ENCODE results near the gene ETV2. TPM values are rescaled to one million over a fixed set of nuclear protein-coding genes. Genes with fewer than 3 reads are reported as not detected.

Gene ETV2
- total and polyA plus RNA-seq, 12 donors, result 0.38 to 5.3 (median 2.2) TPM; not detected in 2

DNA sequence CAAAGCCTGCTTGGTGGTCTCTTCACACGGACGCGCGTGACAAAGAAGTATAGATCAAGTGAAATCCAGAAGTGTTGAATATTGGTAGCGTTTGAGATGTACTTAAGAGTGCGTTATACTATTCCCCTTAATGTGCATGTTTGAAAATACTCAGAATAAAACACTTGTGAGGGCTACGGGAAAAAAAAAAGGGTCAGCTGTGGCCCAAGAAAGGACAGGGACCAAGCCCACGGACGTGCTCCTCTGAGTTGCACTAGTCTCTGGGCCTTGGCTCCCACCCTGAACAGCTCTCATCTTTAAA lies 13.3 kb upstream of the ETV2 start:
- no peaks in the 10 kb centered on the region for H3K27me3 ChIP-seq
- DNase-seq, result no peak
- no peak for TF ChIP-seq POLR2A (IDR thresholded peaks at IDR 0.05)
- TF ChIP-seq, protein P1, sequence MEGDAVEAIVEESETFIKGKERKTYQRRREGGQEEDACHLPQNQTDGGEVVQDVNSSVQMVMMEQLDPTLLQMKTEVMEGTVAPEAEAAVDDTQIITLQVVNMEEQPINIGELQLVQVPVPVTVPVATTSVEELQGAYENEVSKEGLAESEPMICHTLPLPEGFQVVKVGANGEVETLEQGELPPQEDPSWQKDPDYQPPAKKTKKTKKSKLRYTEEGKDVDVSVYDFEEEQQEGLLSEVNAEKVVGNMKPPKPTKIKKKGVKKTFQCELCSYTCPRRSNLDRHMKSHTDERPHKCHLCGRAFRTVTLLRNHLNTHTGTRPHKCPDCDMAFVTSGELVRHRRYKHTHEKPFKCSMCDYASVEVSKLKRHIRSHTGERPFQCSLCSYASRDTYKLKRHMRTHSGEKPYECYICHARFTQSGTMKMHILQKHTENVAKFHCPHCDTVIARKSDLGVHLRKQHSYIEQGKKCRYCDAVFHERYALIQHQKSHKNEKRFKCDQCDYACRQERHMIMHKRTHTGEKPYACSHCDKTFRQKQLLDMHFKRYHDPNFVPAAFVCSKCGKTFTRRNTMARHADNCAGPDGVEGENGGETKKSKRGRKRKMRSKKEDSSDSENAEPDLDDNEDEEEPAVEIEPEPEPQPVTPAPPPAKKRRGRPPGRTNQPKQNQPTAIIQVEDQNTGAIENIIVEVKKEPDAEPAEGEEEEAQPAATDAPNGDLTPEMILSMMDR (IDR thresholded peaks at IDR 0.05), result no peak
- H3K27ac ChIP-seq, result peak overlapping the region; percentile 51 to 90 (median 87)
- WGBS, 4 donors, result 8 to 10% (median 9%) methylated on average over 9 of the region's 9 CpGs
- H3K4me1 ChIP-seq (replicated peaks in 1 of 2), result peaks cover 11 to 18% of the 10 kb centered on the region in 2 donors
- intact Hi-C loops (cut with DNase I), result no loop called here
- H3K36me3 ChIP-seq (replicated peaks in 1 of 2), result peaks cover 0 to 33% of the 10 kb centered on the region in 2 donors
- no peaks in the 10 kb centered on the region for H3K9me3 ChIP-seq (replicated peaks in 1 of 3)
- H3K4me3 ChIP-seq, result peak overlapping the region in 3 of 4 donors; percentile 12 to 95 (median 76)

GRCh38 chr19:35628565-35629331 lies 12.8 kb upstream of the ETV2 start, which contains the start of gene RBM42:
RBM42 (plus strand) TSS chr19:35629036; CDS start chr19:35629154, 118 bp downstream.
- Histone ChIP-seq H3K36me3 (replicated peaks in 1 of 2) (peaks cover 0 to 39% of the 10 kb centered on the region in 2 donors), H3K4me3 (peak within 1 kb of the TSS; percentile 38 to 95 (median 72)), H3K27ac (peak within 1 kb of the TSS; percentile 51 to 90 (median 87)), H3K27me3 (no peaks in the 10 kb centered on the region), H3K4me1 (replicated peaks in 1 of 2) (peaks cover 11 to 18% of the 10 kb centered on the region in 2 donors), H3K9me3 (replicated peaks in 1 of 3) (no peaks in the 10 kb centered on the region)
- intact Hi-C loops (cut with DNase I), result no loop called here
- TF ChIP-seq, protein P1 (IDR thresholded peaks at IDR 0.05), result no peak
- peak; percentile 42 to 89 for TF ChIP-seq POLR2A (IDR thresholded peaks at IDR 0.05)
- DNase-seq, result peak; percentile 96 to 99 (median 99)
- WGBS, 4 donors, result 0% methylated on average over 23 to 56 of the region's 56 CpGs

DNA sequence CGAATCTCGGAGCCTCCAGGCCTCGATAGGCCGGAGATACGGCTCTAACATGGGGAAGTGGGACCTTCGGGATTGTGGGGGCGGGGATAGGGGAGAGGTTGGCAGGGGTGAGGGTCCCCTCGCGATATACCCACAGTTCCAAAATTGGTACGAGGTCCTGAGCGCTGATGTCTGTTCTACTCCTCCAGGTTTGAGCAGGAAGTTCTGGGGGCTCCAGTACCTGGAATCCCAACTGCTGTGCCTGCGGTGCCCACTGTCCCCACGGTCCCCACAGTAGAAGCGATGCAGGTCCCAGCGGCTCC lies 12.3 kb upstream of the ETV2 start:
- TF ChIP-seq, protein P1 (IDR thresholded peaks at IDR 0.05), result no peak
- no peak for TF ChIP-seq POLR2A (IDR thresholded peaks at IDR 0.05)
- no peak for DNase-seq
- no peaks in the 10 kb centered on the region for H3K9me3 ChIP-seq (replicated peaks in 1 of 3)
- H3K4me1 ChIP-seq (replicated peaks in 1 of 2), result peaks cover 11 to 18% of the 10 kb centered on the region in 2 donors
- H3K27ac ChIP-seq, result peak overlapping the region in 4 of 5 donors; percentile 72 to 88 (median 80)
- whole genome bisulfite sequencing, 4 donors, result 0 to 5% (median 2%) methylated on average over 2 to 15 of the region's 15 CpGs
- H3K4me3 ChIP-seq, result peak overlapping the region; percentile 38 to 95 (median 72)
- intact Hi-C loops (cut with DNase I), result no loop called here
- peaks cover 0 to 44% of the 10 kb centered on the region in 2 donors for H3K36me3 ChIP-seq (replicated peaks in 1 of 2)
- no peaks in the 10 kb centered on the region for H3K27me3 ChIP-seq

DNA sequence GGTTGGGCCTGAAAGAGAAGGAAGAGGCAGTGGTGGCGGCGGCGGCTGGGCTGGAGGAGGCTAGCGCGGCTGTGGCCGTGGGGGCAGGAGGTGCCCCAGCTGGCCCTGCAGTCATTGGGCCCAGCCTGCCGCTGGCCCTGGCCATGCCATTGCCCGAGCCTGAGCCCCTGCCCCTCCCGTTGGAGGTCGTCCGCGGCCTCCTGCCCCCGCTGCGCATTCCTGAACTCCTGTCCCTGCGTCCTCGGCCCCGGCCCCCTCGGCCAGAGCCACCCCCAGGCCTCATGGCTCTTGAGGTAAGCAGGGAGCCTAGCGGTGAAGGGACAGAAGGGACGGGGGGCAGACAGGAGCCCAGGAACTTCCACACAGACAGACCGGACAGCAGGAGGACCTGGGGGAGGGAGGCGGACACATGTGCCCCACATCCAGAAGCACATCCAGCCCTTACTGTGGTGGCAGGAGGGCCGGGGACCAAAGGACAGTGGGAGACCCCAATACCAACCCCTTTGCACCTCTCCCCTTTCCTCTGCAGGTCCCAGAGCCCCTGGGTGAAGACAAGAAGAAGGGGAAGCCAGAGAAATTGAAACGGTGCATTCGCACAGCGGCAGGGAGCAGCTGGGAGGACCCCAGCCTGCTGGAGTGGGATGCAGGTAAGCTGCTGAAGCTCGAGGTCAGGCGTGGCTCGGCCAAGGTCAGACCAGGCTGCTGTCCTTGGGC lies 7.7 kb upstream of the ETV2 start:
- peaks cover 0 to 85% of the 10 kb centered on the region in 2 donors for H3K36me3 ChIP-seq (replicated peaks in 1 of 2)
- no peak overlapping the region for H3K4me3 ChIP-seq
- H3K27ac ChIP-seq, result no peak overlapping the region
- no peak for TF ChIP-seq POLR2A (IDR thresholded peaks at IDR 0.05)
- TF ChIP-seq, protein P1 (IDR thresholded peaks at IDR 0.05), result no peak
- H3K27me3 ChIP-seq, result no peaks in the 10 kb centered on the region
- H3K4me1 ChIP-seq (replicated peaks in 1 of 2), result peaks cover 7 to 14% of the 10 kb centered on the region in 2 donors
- no peak for DNase-seq
- intact Hi-C loops (cut with DNase I), result no loop called here
- no peaks in the 10 kb centered on the region for H3K9me3 ChIP-seq (replicated peaks in 1 of 3)
- WGBS, 4 donors, result 84 to 90% (median 87%) methylated on average over 21 to 29 of the region's 29 CpGs

All from adrenal gland (tissue), 12 donors.